Tibial artery (tissue), 4 donors: ENCODE measurements around the gene CHD3.
A peak's percentile ranks its signal among the peaks of the same experiment; 100 is the strongest.

ENCODE experiments used
- DNase-seq, 2 donors: peaks; one replicate each; pipeline ENCODE4 v3.0.0-alpha.2; 2019
- H3K27ac ChIP-seq, 2 donors: fragments of 200-600 bp; sonication (generic) in 1 of 2; 1 replicate in 1 of 2; 2 replicates in 1 of 2; pipeline ENCODE4 v1.5.1; 2018 to 2019; ENCODE audit warnings: mild to moderate bottlenecking in 1 of 2
- H3K27me3 ChIP-seq, 2 donors: fragments of 200-600 bp; sonication (generic) in 1 of 2; one replicate each; pipeline versions ENCODE4 v1.5.1 to v1.6.0; 2016 to 2019
- H3K36me3 ChIP-seq, 3 donors: fragments of 200-600 bp; sonication (generic) in 2 of 3; one replicate each; pipeline ENCODE4 v1.5.1; 2016 to 2019; ENCODE audit warnings: mild to moderate bottlenecking in 2 of 3
- H3K4me1 ChIP-seq, 4 donors: fragments of 200-600 bp; sonication (generic) in 2 of 4; 1 replicate in 3 of 4; 2 replicates in 1 of 4; pipeline ENCODE4 v1.5.1; 2016 to 2019
- H3K4me3 ChIP-seq, 2 donors: fragments of 200-600 bp; sonication (generic) in 1 of 2; 1 replicate in 1 of 2; 2 replicates in 1 of 2; pipeline ENCODE4 v1.5.1; 2018 to 2019; ENCODE audit warnings: mild to moderate bottlenecking in 2 of 2
- H3K9me3 ChIP-seq, 3 donors: fragments of 200-600 bp; sonication (generic) in 1 of 3; one replicate each; pipeline ENCODE4 v1.5.1; 2016 to 2019
- intact Hi-C: fragments of 100-400 bp; cut with DNase I; formaldehyde crosslinking; loops from one replicate; pipeline ENCODE4 v1.15.0; 2023; ENCODE audit warnings: low total_unique reads
- TF ChIP-seq, protein P1 (sequence below), 2 experiments: fragments of 200-600 bp in 1 of 2; fragments of 450-650 bp in 1 of 2; IDR thresholded peaks; one replicate each; pipeline ENCODE4 v1.5.1; 2017 to 2019; ENCODE audit warnings: antibody characterized with exemption in 2 of 2, mild to moderate bottlenecking in 1 of 2, moderate library complexity in 1 of 2

The CHD3 gene

GRCh38 chr17:7884581-7885366 lies 3.8 kb upstream of the CHD3 start:
- intact Hi-C loops: no loop called here
- H3K4me1 ChIP-seq: peaks cover 15 to 50% (median 41%) of the 10 kb centered on the region in 4 donors
- TF ChIP-seq, protein P1, sequence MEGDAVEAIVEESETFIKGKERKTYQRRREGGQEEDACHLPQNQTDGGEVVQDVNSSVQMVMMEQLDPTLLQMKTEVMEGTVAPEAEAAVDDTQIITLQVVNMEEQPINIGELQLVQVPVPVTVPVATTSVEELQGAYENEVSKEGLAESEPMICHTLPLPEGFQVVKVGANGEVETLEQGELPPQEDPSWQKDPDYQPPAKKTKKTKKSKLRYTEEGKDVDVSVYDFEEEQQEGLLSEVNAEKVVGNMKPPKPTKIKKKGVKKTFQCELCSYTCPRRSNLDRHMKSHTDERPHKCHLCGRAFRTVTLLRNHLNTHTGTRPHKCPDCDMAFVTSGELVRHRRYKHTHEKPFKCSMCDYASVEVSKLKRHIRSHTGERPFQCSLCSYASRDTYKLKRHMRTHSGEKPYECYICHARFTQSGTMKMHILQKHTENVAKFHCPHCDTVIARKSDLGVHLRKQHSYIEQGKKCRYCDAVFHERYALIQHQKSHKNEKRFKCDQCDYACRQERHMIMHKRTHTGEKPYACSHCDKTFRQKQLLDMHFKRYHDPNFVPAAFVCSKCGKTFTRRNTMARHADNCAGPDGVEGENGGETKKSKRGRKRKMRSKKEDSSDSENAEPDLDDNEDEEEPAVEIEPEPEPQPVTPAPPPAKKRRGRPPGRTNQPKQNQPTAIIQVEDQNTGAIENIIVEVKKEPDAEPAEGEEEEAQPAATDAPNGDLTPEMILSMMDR (IDR thresholded peaks at IDR 0.05): no peak
- no peaks in the 10 kb centered on the region for H3K9me3 ChIP-seq
- H3K27me3 ChIP-seq: peaks cover 0 to 22% of the 10 kb centered on the region in 2 donors
- H3K36me3 ChIP-seq: peaks cover 0 to 14% (median 0%) of the 10 kb centered on the region in 3 donors
- peak overlapping the region; percentile 80 to 82 for H3K27ac ChIP-seq
- DNase-seq: no peak
- H3K4me3 ChIP-seq: peak overlapping the region; percentile 62 to 66

DNA sequence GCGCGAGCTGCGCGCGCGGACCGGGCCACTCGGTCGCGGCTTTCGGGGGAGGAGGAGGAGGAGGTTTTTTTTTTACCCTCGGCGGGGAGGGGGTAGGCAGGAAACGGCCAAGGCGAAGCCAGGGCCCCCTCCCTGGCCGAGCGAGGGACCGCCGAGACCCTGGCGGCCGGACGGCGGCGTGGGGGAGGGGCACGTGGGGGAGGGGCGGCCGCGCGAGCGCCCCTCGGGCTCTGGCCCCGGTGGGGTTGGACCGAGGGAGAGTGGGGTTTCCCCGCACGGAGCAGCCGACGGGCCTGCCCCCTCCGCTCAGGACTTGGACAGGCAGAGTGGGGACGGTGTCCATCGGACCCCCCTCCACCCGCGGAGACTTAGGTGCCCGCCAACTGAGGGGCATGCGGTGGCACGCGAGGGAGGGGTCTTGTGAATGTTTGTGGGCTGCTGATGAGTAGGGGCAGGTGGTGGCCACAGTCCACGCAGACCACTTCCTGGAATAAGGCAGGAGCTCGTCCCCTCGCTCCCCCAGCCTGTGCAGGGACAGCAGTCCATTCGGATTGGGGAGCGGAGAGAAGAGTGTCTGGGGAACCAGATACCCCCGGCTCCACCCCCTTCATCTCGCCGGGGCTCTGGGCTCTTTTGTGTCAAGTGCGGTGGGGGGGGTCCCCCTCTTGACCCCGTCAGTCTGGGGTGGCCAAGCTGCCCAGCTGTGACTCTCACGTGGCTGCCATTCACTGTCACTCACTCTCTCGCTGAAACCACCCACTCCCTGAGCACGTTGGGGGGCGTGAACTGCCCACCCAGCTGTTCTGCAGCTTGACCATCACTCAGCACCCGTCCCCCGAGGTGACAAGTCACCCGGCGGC lies 3.0 kb upstream of the CHD3 start:
- intact Hi-C loops: no loop called here
- H3K27me3 ChIP-seq: peaks cover 0 to 22% of the 10 kb centered on the region in 2 donors
- H3K27ac ChIP-seq: peak overlapping the region; percentile 80 to 82
- TF ChIP-seq, protein P1 (IDR thresholded peaks at IDR 0.05): no peak
- H3K9me3 ChIP-seq: no peaks in the 10 kb centered on the region
- peak; percentile 45 to 73 for DNase-seq
- peaks cover 15 to 52% (median 44%) of the 10 kb centered on the region in 4 donors for H3K4me1 ChIP-seq
- H3K4me3 ChIP-seq: peak overlapping the region; percentile 62 to 66
- H3K36me3 ChIP-seq: peaks cover 0 to 11% (median 0%) of the 10 kb centered on the region in 3 donors

DNA sequence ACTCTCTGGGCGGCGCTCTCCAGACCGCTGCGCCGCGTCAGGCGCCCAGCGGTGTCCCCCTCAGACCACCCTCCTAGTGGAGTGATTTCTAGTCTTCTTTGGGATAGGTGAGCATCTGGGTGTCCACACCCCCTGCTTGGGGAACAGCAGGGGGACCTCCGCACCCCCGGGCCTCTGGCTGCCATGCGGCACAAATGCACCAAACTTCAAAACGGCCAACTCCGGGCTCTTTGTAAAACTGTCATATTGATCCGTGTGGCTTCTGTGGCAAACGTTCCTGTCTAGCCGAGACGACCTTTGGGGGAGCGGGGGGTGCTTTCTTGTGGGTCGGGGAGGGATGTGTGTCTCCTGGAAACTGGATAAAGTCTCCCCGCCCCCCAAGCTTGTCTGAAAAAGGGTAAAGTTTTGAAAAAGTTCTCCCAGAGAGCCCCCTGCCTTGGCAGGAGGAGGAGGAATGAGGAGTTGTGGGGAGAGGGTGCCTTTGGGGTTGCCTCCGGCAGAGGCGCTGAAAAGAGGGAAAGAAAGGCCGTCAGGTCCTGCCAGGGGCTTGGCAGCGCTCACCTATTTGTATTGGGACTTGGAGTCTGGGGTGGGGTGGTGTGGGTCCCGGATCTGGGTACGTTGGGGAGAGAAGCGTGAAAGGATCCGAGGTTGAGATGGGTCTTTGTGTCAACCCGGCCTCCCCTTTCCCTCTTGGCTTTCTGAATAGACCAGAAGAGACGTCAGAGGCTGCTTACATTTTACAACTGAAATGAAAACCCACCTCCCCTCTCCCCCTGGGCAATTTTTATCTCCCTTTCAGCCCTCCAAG lies 2.2 kb upstream of the CHD3 start:
- TF ChIP-seq, protein P1 (IDR thresholded peaks at IDR 0.05): no peak
- peak overlapping the region; percentile 80 to 82 for H3K27ac ChIP-seq
- H3K4me1 ChIP-seq: peaks cover 15 to 49% (median 44%) of the 10 kb centered on the region in 4 donors
- intact Hi-C loops: no loop called here
- H3K4me3 ChIP-seq: peak overlapping the region; percentile 62 to 66
- peaks cover 0 to 12% (median 8%) of the 10 kb centered on the region in 3 donors for H3K36me3 ChIP-seq
- peaks cover 0 to 22% of the 10 kb centered on the region in 2 donors for H3K27me3 ChIP-seq
- H3K9me3 ChIP-seq: no peaks in the 10 kb centered on the region
- peak in 1 of 2 donors; percentile 30 for DNase-seq

DNA sequence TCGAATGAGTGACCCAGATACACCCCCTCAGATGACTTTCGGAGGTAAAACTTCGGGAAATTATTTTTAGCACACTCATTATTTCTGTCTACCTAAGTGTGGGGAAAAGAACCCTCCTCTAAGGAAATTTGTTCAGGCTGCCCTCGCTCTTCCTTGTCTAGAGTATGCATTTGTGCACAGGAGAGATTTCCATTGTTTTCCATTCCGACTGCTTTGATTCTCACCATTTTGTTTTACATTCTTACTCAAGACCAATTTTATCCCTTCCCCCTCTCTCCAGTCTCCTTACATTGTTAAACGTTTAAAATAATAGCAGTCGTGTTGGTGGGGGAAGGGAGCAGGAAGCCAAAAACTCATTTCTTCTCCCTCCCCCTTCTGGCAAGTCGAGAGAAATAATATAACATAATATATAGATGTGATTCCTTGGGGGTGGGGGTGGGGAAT lies 1.5 kb upstream of the CHD3 start:
- no peaks in the 10 kb centered on the region for H3K9me3 ChIP-seq
- peaks cover 15 to 48% (median 43%) of the 10 kb centered on the region in 4 donors for H3K4me1 ChIP-seq
- H3K4me3 ChIP-seq: peak overlapping the region; percentile 62 to 66
- intact Hi-C loops: no loop called here
- DNase-seq: no peak
- peaks cover 0 to 18% of the 10 kb centered on the region in 2 donors for H3K27me3 ChIP-seq
- peak overlapping the region; percentile 80 to 82 for H3K27ac ChIP-seq
- TF ChIP-seq, protein P1 (IDR thresholded peaks at IDR 0.05): no peak
- peaks cover 0 to 14% (median 11%) of the 10 kb centered on the region in 3 donors for H3K36me3 ChIP-seq
